WI38 (cell line): Measurements from ENCODE around the gene COLGALT1.
"Not testable (repeated sequence)": the region's sequence is repeated elsewhere in the genome, so short reads cannot be mapped to it uniquely, and the experiment has no call there.

Experiments
- H3K4me3 ChIP-seq: 2 replicates; pipeline ENCODE4 v1.5.1; 2011; ENCODE audit warnings: low read depth, mild to moderate bottlenecking, control low read depth, low read length
- CTCF ChIP-seq: IDR thresholded peaks from 2 replicates; pipeline ENCODE4 v1.5.1; 2012; ENCODE audit warnings: low read depth, mild to moderate bottlenecking, control low read depth, low read length

COLGALT1 gene

GRCh38 chr19:17542793-17543582 lies 12.5 kb upstream of the COLGALT1 start:
- no peak for TF ChIP-seq CTCF

GRCh38 chr19:17543986-17544385 lies 11.5 kb upstream of the COLGALT1 start:
- no peak for TF ChIP-seq CTCF
- no peak overlapping the region for H3K4me3 ChIP-seq

More at GRCh38 chr19:17542793-17543582, 12.5 kb upstream of the COLGALT1 start:
- no peak overlapping the region for H3K4me3 ChIP-seq

GRCh38 chr19:17544418-17544817 lies 11.0 kb upstream of the COLGALT1 start:
- no peak for TF ChIP-seq CTCF

GRCh38 chr19:17548145-17548544 lies 7.3 kb upstream of the COLGALT1 start:
- no peak overlapping the region for H3K4me3 ChIP-seq
- no peak for TF ChIP-seq CTCF

More at GRCh38 chr19:17544418-17544817, 11.0 kb upstream of the COLGALT1 start:
- H3K4me3 ChIP-seq: no peak overlapping the region

- no peak overlapping the region for H3K4me3 ChIP-seq
- TF ChIP-seq CTCF: no peak
Observed at GRCh38 chr19:17549085-17549740, 6.2 kb upstream of the COLGALT1 start.

- H3K4me3 ChIP-seq: no peak overlapping the region
- TF ChIP-seq CTCF: no peak
Observed at GRCh38 chr19:17550076-17550667, 5.3 kb upstream of the COLGALT1 start.

- not testable (repeated sequence) for H3K4me3 ChIP-seq
Observed at GRCh38 chr19:17552735-17553134, 2.7 kb upstream of the COLGALT1 start.
